GM12864 (cell line): Measurements from ENCODE around the gene PPP1R3G.

ENCODE experiments used
- DNase-seq: peaks from one replicate; pipeline ENCODE4 v3.0.0-alpha.2; 2011; ENCODE audit warnings: low read depth
- H3K4me3 ChIP-seq: 2 replicates; pipeline ENCODE4 v1.5.1; 2011; ENCODE audit warnings: mild to moderate bottlenecking, low read depth, low read length, control low read depth
- TF ChIP-seq, protein P1 (sequence below): IDR thresholded peaks from 2 replicates; pipeline ENCODE4 v1.5.1; 2011; ENCODE audit warnings: low read depth, mild to moderate bottlenecking, moderate library complexity, low read length, control low read depth, inconsistent platforms; ENCODE audit errors: missing control alignments

Gene PPP1R3G

DNA sequence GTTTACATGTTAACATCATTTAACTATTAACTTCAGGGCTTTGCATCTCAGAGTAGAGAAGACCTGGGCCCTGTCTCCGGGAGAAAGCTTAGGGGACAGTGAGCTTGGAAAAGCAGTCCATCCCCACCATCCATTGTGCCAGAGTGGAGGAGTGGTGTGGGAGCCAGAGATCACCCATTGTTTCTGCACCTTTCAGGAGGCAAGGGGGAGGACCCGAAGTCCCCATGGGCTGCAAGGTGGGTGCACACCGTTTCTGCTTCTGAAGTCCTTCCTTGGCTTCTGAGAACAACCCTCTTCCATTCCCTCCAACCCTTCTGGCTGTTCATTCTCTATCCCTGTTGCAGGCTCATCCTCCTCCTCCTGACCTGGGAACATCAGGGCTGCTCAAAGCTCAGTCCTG lies 4.0 kb upstream of the PPP1R3G start:
- TF ChIP-seq, protein P1, sequence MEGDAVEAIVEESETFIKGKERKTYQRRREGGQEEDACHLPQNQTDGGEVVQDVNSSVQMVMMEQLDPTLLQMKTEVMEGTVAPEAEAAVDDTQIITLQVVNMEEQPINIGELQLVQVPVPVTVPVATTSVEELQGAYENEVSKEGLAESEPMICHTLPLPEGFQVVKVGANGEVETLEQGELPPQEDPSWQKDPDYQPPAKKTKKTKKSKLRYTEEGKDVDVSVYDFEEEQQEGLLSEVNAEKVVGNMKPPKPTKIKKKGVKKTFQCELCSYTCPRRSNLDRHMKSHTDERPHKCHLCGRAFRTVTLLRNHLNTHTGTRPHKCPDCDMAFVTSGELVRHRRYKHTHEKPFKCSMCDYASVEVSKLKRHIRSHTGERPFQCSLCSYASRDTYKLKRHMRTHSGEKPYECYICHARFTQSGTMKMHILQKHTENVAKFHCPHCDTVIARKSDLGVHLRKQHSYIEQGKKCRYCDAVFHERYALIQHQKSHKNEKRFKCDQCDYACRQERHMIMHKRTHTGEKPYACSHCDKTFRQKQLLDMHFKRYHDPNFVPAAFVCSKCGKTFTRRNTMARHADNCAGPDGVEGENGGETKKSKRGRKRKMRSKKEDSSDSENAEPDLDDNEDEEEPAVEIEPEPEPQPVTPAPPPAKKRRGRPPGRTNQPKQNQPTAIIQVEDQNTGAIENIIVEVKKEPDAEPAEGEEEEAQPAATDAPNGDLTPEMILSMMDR: no peak
- no peak overlapping the region for H3K4me3 ChIP-seq
- DNase-seq: no peak

DNA sequence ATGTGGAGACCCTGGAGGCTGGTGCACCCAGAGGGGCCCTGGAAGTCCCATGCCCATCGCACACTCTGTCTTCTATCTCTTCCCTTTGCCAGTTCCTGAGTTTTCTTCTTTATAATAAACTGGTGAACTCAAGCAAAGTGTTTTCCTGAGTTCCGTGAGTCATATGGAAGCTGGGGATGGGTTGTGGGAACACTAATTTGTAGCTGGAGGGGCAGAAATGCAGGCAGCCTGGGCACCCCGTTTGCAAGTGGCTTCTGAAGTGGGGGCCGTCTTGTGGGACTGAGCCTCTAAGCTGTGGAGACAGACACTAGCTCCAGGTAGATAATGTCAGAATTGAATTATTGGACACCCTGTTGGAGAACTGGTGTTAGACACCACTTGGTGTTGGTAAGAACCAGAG lies 3.2 kb upstream of the PPP1R3G start:
- TF ChIP-seq, protein P1: no peak
- no peak for DNase-seq
- no peak overlapping the region for H3K4me3 ChIP-seq

DNA sequence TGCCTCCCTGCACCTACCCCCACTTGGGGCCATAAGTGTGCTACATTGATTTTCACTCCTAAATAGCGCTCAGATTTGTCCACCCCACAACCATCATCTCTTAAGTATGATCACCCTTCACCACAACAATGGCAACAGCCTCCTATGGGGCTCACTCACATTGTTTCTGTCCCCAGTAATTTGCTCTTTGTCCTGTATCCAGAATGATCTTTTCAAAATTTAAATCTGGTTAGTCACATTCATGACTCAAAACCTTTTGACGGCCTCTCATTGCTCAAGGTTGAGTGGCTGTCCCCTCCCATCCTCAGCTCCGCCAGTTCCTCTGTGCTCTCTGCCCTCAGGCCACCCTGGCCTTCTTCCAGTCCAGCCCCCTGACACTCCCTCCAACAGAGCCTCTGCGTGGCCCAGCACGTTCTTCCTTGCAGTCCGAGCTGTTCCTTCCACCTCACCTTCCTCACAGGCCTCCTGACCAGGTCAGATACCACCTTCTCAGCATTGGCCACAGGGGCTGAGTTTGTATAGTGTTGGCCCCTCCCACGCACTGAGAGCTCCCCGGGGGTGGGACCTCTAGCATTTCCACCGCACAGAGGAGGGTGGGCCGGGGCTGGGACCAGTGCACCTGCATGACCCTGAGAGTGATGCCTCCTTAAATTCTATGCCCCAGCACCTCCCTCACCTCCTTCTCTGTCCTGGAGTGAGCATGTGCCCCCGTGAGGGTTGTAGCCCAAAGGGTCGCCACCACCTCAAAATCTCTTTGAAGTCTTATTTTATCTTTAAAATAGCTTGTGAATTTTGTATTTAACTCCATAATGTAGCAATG lies 2.4 kb upstream of the PPP1R3G start:
- TF ChIP-seq, protein P1: no peak
- DNase-seq: no peak
- no peak overlapping the region for H3K4me3 ChIP-seq

DNA sequence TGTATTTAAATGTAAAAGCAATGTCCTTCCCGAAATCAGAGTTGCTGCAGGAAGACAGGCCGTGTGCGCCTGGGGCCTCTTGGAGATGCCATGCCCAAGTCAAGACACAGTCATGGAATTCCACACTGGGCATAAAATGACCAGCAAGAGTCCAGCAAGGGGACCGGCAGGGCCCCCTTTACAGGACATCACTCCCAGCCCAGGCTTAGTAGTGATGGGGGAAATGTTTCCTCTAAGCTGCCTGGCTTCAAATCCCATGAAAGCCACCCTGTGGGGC lies 1.9 kb upstream of the PPP1R3G start:
- H3K4me3 ChIP-seq: no peak overlapping the region
- TF ChIP-seq, protein P1: no peak
- DNase-seq: no peak

DNA sequence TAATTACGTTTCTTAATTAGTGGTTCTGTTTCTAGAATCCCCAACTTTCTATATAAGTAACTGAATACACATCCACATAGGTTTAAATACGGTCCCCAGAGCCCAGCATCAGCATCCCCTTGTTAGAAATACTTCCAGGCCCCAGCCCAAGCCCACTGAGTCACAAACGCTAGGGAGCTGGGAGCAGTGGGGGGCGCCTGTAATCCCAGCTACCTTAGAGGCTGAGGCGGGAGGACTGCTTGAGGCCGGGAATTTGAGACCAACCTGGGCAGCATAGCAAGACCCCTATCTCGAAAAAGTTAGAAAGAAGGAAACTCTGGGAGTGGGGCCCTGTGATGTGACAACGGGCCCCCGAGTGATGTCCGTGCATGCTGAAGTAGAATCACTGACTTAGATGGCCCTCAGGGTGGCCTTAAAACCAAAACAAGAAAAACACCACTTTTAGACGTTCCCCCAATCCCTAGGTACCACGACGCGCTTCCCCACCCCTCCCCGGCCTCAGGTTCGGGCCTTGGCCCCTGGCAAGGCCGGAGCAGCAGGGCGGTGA lies 1.3 kb upstream of the PPP1R3G start:
- TF ChIP-seq, protein P1: no peak
- H3K4me3 ChIP-seq: peak overlapping the region; percentile 64
- DNase-seq: no peak

DNA sequence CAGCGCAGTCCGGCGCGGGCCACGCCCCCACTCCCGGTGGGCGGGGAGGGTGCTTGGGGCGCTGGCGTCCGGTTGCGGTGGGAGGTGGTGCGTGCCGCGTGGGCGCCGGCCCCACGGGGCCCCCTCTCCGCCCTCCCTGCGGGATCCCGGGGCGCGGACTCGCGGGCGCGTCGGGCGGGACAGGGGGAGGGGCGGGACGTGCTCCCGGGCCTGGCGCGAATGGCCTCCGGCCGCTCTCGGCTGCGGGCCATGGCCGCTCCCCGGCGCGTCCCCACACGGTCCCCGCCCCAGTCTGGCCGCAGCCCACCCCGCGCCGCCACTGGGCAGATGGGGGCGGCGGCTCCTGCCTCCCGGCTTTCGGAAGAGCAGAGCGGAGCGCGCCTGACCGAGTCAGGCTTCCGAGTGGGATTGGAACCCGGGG lies 771 bp upstream of the PPP1R3G start:
- no peak for DNase-seq
- peak overlapping the region; percentile 64 for H3K4me3 ChIP-seq
- TF ChIP-seq, protein P1: no peak
